Heart left ventricle (tissue), 16 donors: ENCODE results near the gene ZBBX. TPM values are rescaled to one million over a fixed set of nuclear protein-coding genes. Genes with fewer than 3 reads are reported as not detected.

Experiments
- ATAC-seq, 4 donors: fragments of 200-7000 bp; cut with Tn5 transposase; one replicate each; pipeline ENCODE4 v1.9.1; 2020 to 2022; ENCODE audit warnings: moderate library complexity in 4 of 4, mild to moderate bottlenecking in 3 of 4, moderate number of reproducible peaks in 1 of 4
- DNase-seq, 5 donors: peaks; one replicate each; pipeline ENCODE4 v3.0.0-alpha.2; 2020
- H3K27ac ChIP-seq, 12 donors: fragments of 200-600 bp; sonication (generic) in 4 of 12; one replicate each; pipeline versions ENCODE4 v1.5.0 to v1.8.0; 2016 to 2022; ENCODE audit warnings: mild to moderate bottlenecking in 2 of 12
- H3K27me3 ChIP-seq, 9 donors: fragments of 200-600 bp; sonication (generic) in 2 of 9; one replicate each; pipeline versions ENCODE4 v1.5.1 to v1.8.0; 2016 to 2022; ENCODE audit warnings: mild to moderate bottlenecking in 3 of 9
- H3K36me3 ChIP-seq, 9 donors: fragments of 200-600 bp; sonication (generic) in 2 of 9; one replicate each; pipeline versions ENCODE4 v1.5.0 to v1.8.0; 2018 to 2022; ENCODE audit warnings: mild to moderate bottlenecking in 2 of 9
- H3K4me1 ChIP-seq, 12 donors: fragments of 200-600 bp; sonication (generic) in 4 of 12; one replicate each; pipeline versions ENCODE4 v1.5.0 to v1.8.0; 2016 to 2022; ENCODE audit warnings: mild to moderate bottlenecking in 3 of 12
- H3K4me3 ChIP-seq, 12 donors: fragments of 200-600 bp; sonication (generic) in 4 of 12; one replicate each; pipeline versions ENCODE4 v1.5.0 to v1.8.0; 2017 to 2022; ENCODE audit warnings: mild to moderate bottlenecking in 9 of 12, moderate library complexity in 4 of 12
- H3K9me3 ChIP-seq, 12 donors: fragments of 200-600 bp; sonication (generic) in 4 of 12; one replicate each; pipeline versions ENCODE4 v1.5.0 to v1.8.0; 2016 to 2022; ENCODE audit warnings: mild to moderate bottlenecking in 1 of 12
- CTCF ChIP-seq, 12 donors: fragments of 200-600 bp; sonication (generic) in 4 of 12; IDR thresholded peaks; one replicate each; pipeline versions ENCODE4 v1.5.0 to v1.8.0; 2018 to 2022; ENCODE audit warnings: antibody characterized with exemption in 12 of 12, mild to moderate bottlenecking in 5 of 12
- POLR2A ChIP-seq, 2 donors: fragments of 450-650 bp; IDR thresholded peaks; one replicate each; pipeline ENCODE4 v1.6.1; 2017; ENCODE audit warnings: antibody characterized with exemption in 2 of 2, mild to moderate bottlenecking in 2 of 2, moderate library complexity in 2 of 2
- WGBS, 4 donors: extraction: QIAGEN DNeasy Blood & Tissue Kit in 2 of 4; methylation state at CpG; one replicate each; pipeline versions ENCODE4 v1.1.5 to v1.1.7; 2013 to 2018; 5-methylcytosine and 5-hydroxymethylcytosine counted together
- intact Hi-C, 10 donors: fragments of 100-400 bp; cut with DNase I; formaldehyde crosslinking; loops; one replicate each; pipeline versions ENCODE4 v1.11.1 to v1.14.2; 2022
- polyA plus RNA-seq, 2 donors: library from polyadenylated mRNA; stranded (reverse); fragments of 200-250 nt; gene quantifications; one replicate each; pipeline ENCODE4 v1.2.3, GENCODE V29; 2013
- total RNA-seq, 9 donors: library from RNA; depleted of rRNA in 2 of 9; stranded (reverse); fragments of >200 nt in 2 of 9; fragmentation: NEBNext Ultra II Directional in 3 of 9; extraction: Animal tissue kit (Norgen Biotek cat#: 25700) in 3 of 9; gene quantifications; one replicate each; pipeline versions ENCODE4 v1.1.0 to v1.2.4, GENCODE V29; 2016 to 2023
- donor health status: ischemic (EF 13 %, LVEDD 7.1; RV severe dilation, severe dysfunction).
- donor health status: healthy with polysubstance abuse.
- donor health status: DM: no; HTN: yes; CAD: no.
- donor health status: DM: no; HTN: no; CAD: no.
- donor health status: ischemic (EF 25% LVEDD 6.9; RV normal size, moderate dysfunction).
- donor health status: ischemic (EF 25% LVEDD 5.7; RV mildly dilated, moderate dysfunction).
- donor health status: healthy.
- donor health status: DM: yes; HTN: yes; CAD: no.
- donor health status: ischemic (EF 35%, LVEDD 5.7; RV mildly dilated, moderate dysfunction).
- donor health status: nonischemic (EF 11% LVEDD 7.7; RV severe dilation, severe dysfunction).
- donor health status: DM: yes; HTN: yes; CAD: no.
- donor health status: PGD.
- donor health status: ischemic (EF 29% LVEDD 5.4; RV normal size, mild dysfunction).
- donor health status: nonischemic (EF 23%, LVEDD 6.1; RV moderate dilation, normal function).

Gene ZBBX
- total and polyA plus RNA-seq, 11 donors: 0.42 TPM; not detected in 10

- Histone ChIP-seq H3K36me3 (no peaks in the 10 kb centered on the region), H3K4me3 (no peak overlapping the region), H3K27me3 (peaks cover 0 to 7% (median 0%) of the 10 kb centered on the region in 9 donors), H3K27ac (no peak overlapping the region), H3K9me3 (no peaks in the 10 kb centered on the region), H3K4me1 (peaks cover 0 to 8% (median 1%) of the 10 kb centered on the region in 12 donors)
- WGBS, 4 donors: 96 to 98% (median 97%) methylated on average over 6 of the region's 6 CpGs
- no peak for ATAC-seq
- no peak for DNase-seq
- intact Hi-C loops: loop anchor here in 1 of 10 donors (10.0 kb wide), 1 partner anchor 309 kb away; no protein-coding TSS in a partner anchor
- TF ChIP-seq POLR2A (IDR thresholded peaks at IDR 0.05): no peak
- no peak for TF ChIP-seq CTCF (IDR thresholded peaks at IDR 0.05)
Observed at GRCh38 chr3:167375478-167375877, 4.6 kb downstream of the ZBBX start.

GRCh38 chr3:167372138-167372537, 8.0 kb downstream of the ZBBX start:
- DNase-seq (no peak), ATAC-seq (no peak)
- H3K4me3 ChIP-seq: no peak overlapping the region
- no peak overlapping the region for H3K27ac ChIP-seq
- H3K9me3 ChIP-seq: no peaks in the 10 kb centered on the region
- H3K36me3 ChIP-seq: no peaks in the 10 kb centered on the region
- H3K4me1 ChIP-seq: no peaks in the 10 kb centered on the region
- WGBS, 4 donors: 48 to 83% (median 65%) methylated on average over 3 of the region's 3 CpGs
- no peaks in the 10 kb centered on the region for H3K27me3 ChIP-seq
- no peak for TF ChIP-seq POLR2A (IDR thresholded peaks at IDR 0.05)
- TF ChIP-seq CTCF (IDR thresholded peaks at IDR 0.05): no peak
- intact Hi-C loops: loop anchor here in 1 of 10 donors (10.0 kb wide), 1 partner anchor 313 kb away; no protein-coding TSS in a partner anchor

- no peak for ATAC-seq
Observed at GRCh38 chr3:167361948-167362347, 18.1 kb downstream of the ZBBX start.

GRCh38 chr3:167361306-167361705, 18.8 kb downstream of the ZBBX start:
- Histone ChIP-seq H3K36me3 (no peaks in the 10 kb centered on the region), H3K4me1 (no peaks in the 10 kb centered on the region), H3K27me3 (peaks cover 0 to 6% (median 0%) of the 10 kb centered on the region in 9 donors), H3K9me3 (no peaks in the 10 kb centered on the region), H3K4me3 (no peak overlapping the region), H3K27ac (no peak overlapping the region)
- intact Hi-C loops: no loop called here
- ATAC-seq: no peak
- DNase-seq: no peak
- no peak for TF ChIP-seq POLR2A (IDR thresholded peaks at IDR 0.05)
- no peak for TF ChIP-seq CTCF (IDR thresholded peaks at IDR 0.05)
- WGBS, 4 donors: 58 to 76% (median 74%) methylated on average over 1 of the region's 1 CpG

More at GRCh38 chr3:167361948-167362347, 18.1 kb downstream of the ZBBX start:
- Histone ChIP-seq H3K4me3 (no peak overlapping the region), H3K27me3 (peaks cover 0 to 6% (median 0%) of the 10 kb centered on the region in 9 donors), H3K9me3 (no peaks in the 10 kb centered on the region), H3K36me3 (no peaks in the 10 kb centered on the region), H3K4me1 (no peaks in the 10 kb centered on the region), H3K27ac (no peak overlapping the region)
- WGBS, 4 donors: 96 to 99% (median 98%) methylated on average over 1 of the region's 1 CpG
- TF ChIP-seq POLR2A (IDR thresholded peaks at IDR 0.05) (no peak), CTCF (IDR thresholded peaks at IDR 0.05) (no peak)
- no peak for DNase-seq
- intact Hi-C loops: no loop called here
